H9 (cell line): ENCODE data around the gene TSPAN4. TPM values are rescaled to one million over a fixed set of nuclear protein-coding genes. Genes with fewer than 3 reads are reported as not detected.

Source experiments
- DNase-seq: peaks from one replicate; pipeline ENCODE4 v3.0.0-alpha.2; 2017
- H2AFZ ChIP-seq: one replicate; pipeline ENCODE4 v1.6.1; 2013; ENCODE audit warnings: mild to moderate bottlenecking, low read length, control low read depth, moderate library complexity
- H2AK5ac ChIP-seq: 2 replicates; pipeline ENCODE4 v1.6.1; 2013; ENCODE audit warnings: low read length, control low read depth, mixed read lengths; ENCODE audit not compliant: insufficient read length
- H2BK120ac ChIP-seq: one replicate; pipeline ENCODE4 v1.6.1; 2013; ENCODE audit warnings: low read depth, mild to moderate bottlenecking, low read length, control low read depth, inconsistent platforms; ENCODE audit not compliant: poor library complexity, severe bottlenecking
- H2BK12ac ChIP-seq: 2 replicates; pipeline ENCODE4 v1.6.1; 2013; ENCODE audit warnings: low read length, control low read depth, mixed read lengths, low read depth; ENCODE audit not compliant: insufficient read length
- H2BK15ac ChIP-seq: 2 replicates; pipeline ENCODE4 v1.6.1; 2013; ENCODE audit warnings: low read depth, low read length, control low read depth
- H2BK20ac ChIP-seq: one replicate; pipeline ENCODE4 v1.6.1; 2013; ENCODE audit warnings: low read depth, mild to moderate bottlenecking, low read length, control low read depth, inconsistent platforms; ENCODE audit not compliant: poor library complexity, severe bottlenecking
- H2BK5ac ChIP-seq: 2 replicates; pipeline ENCODE4 v1.6.1; 2013; ENCODE audit warnings: low read length, control low read depth, mixed read lengths; ENCODE audit not compliant: insufficient read length
- H3K14ac ChIP-seq: 2 replicates; pipeline ENCODE4 v1.6.1; 2013; ENCODE audit warnings: low read length, control low read depth; ENCODE audit not compliant: insufficient read depth
- H3K18ac ChIP-seq: 2 replicates; pipeline ENCODE4 v1.6.1; 2013; ENCODE audit warnings: low read depth, mild to moderate bottlenecking, mixed read lengths, low read length, control low read depth; ENCODE audit not compliant: insufficient read length
- H3K23ac ChIP-seq: 2 replicates; pipeline ENCODE4 v1.6.1; 2013; ENCODE audit warnings: low read length, control low read depth, mixed read lengths, low read depth; ENCODE audit not compliant: insufficient read length
- H3K23me2 ChIP-seq: 2 replicates; pipeline ENCODE4 v1.6.1; 2013; ENCODE audit warnings: low read depth, mild to moderate bottlenecking, mixed read lengths, low read length, control low read depth; ENCODE audit not compliant: insufficient read length, poor library complexity, severe bottlenecking
- H3K27ac ChIP-seq: 2 replicates; pipeline ENCODE4 v1.5.1; 2013; ENCODE audit warnings: low read length, control low read depth, mixed read lengths, low read depth; ENCODE audit not compliant: insufficient read length
- H3K27me3 ChIP-seq: 2 replicates; pipeline ENCODE4 v1.6.1; 2013; ENCODE audit warnings: low read length, control low read depth, inconsistent platforms; ENCODE audit not compliant: insufficient read depth
- H3K4ac ChIP-seq: 2 replicates; pipeline ENCODE4 v1.6.1; 2013; ENCODE audit warnings: low read depth, mild to moderate bottlenecking, control low read depth, inconsistent platforms, low read length, moderate library complexity
- H3K4me1 ChIP-seq: 2 replicates; pipeline ENCODE4 v1.6.1; 2013; ENCODE audit warnings: low read length, control low read depth, inconsistent platforms; ENCODE audit not compliant: insufficient read depth
- H3K4me2 ChIP-seq: 2 replicates; pipeline ENCODE4 v1.6.1; 2013; ENCODE audit warnings: low read length, control low read depth, mixed read lengths; ENCODE audit not compliant: insufficient read length, insufficient read depth
- H3K56ac ChIP-seq: 2 replicates; pipeline ENCODE4 v1.6.1; 2013; ENCODE audit warnings: low read depth, mild to moderate bottlenecking, mixed read lengths, low read length, control low read depth; ENCODE audit not compliant: insufficient read length
- H3K79me1 ChIP-seq: 2 replicates; pipeline ENCODE4 v1.6.1; 2013; ENCODE audit warnings: low read depth, mild to moderate bottlenecking, moderate library complexity, low read length, control low read depth, inconsistent platforms; ENCODE audit not compliant: insufficient read depth, poor library complexity, severe bottlenecking
- H3K79me2 ChIP-seq: 2 replicates; pipeline ENCODE4 v1.6.1; 2013; ENCODE audit warnings: low read length, control low read depth, inconsistent platforms; ENCODE audit not compliant: insufficient read depth
- H3K9ac ChIP-seq: 2 replicates; pipeline ENCODE4 v1.6.1; 2013; ENCODE audit warnings: low read length, control low read depth, mixed read lengths; ENCODE audit not compliant: insufficient read length; ENCODE audit errors: extremely low read depth
- H3K9me3 ChIP-seq: one replicate; pipeline ENCODE4 v1.6.1; 2013; ENCODE audit warnings: low read depth, low read length, inconsistent platforms; ENCODE audit not compliant: control insufficient read depth
- H3T11ph ChIP-seq: one replicate; pipeline ENCODE4 v1.6.1; 2013; ENCODE audit warnings: mild to moderate bottlenecking, low read length, control low read depth, inconsistent platforms
- H4K20me1 ChIP-seq: one replicate; pipeline ENCODE4 v1.6.1; 2013; ENCODE audit not compliant: control insufficient read depth, insufficient read length, insufficient read depth
- H4K5ac ChIP-seq: 2 replicates; pipeline ENCODE4 v1.6.1; 2013; ENCODE audit warnings: low read depth, mild to moderate bottlenecking, mixed read lengths, low read length, control low read depth; ENCODE audit not compliant: insufficient read length
- H4K8ac ChIP-seq: replicated peaks from 2 replicates; pipeline ENCODE4 v1.6.1; 2013; ENCODE audit warnings: low read length, control low read depth, mixed read lengths, low read depth; ENCODE audit not compliant: insufficient read length
- H4K91ac ChIP-seq: 2 replicates; pipeline ENCODE4 v1.6.1; 2013; ENCODE audit warnings: low read depth, mild to moderate bottlenecking, moderate library complexity, mixed read lengths, low read length, control low read depth; ENCODE audit not compliant: insufficient read length
- H3K27ac Mint-ChIP-seq, 3 experiments: 2 replicates in 2 of 3; 3 replicates in 1 of 3; pipeline ENCODE4 v1.8.0; 2020 to 2021; ENCODE audit warnings: mixed read lengths in 3 of 3, mild to moderate bottlenecking in 1 of 3, moderate library complexity in 1 of 3
- H3K27me3 Mint-ChIP-seq: 2 replicates; pipeline ENCODE4 v1.8.0; 2021; ENCODE audit warnings: low read depth, mild to moderate bottlenecking, moderate library complexity, mixed read lengths
- H3K36me3 Mint-ChIP-seq, 3 experiments: 2 replicates in 2 of 3; 3 replicates in 1 of 3; pipeline ENCODE4 v1.8.0; 2020 to 2021; ENCODE audit warnings: low read depth in 3 of 3, mixed read lengths in 3 of 3; ENCODE audit not compliant: insufficient read depth in 1 of 3
- H3K4me1 Mint-ChIP-seq, 2 experiments: 2 replicates each; pipeline ENCODE4 v1.8.0; 2020; ENCODE audit warnings: mixed read lengths in 2 of 2
- H3K4me3 Mint-ChIP-seq, 2 experiments: 2 replicates in 1 of 2; 3 replicates in 1 of 2; pipeline ENCODE4 v1.8.0; 2020 to 2021; ENCODE audit warnings: mild to moderate bottlenecking in 2 of 2, mixed read lengths in 2 of 2, moderate library complexity in 1 of 2
- H3K9me3 Mint-ChIP-seq, 2 experiments: 2 replicates in 1 of 2; 3 replicates in 1 of 2; pipeline ENCODE4 v1.8.0; 2020; ENCODE audit warnings: mild to moderate bottlenecking in 2 of 2, mixed read lengths in 2 of 2, moderate library complexity in 1 of 2
- WGBS: extraction: QIAGEN DNeasy Blood & Tissue Kit; methylation state at CpG from one replicate; pipeline ENCODE4 v1.1.7; 2013; ENCODE audit warnings: missing lambda C conversion rate, low lambda C conversion rate, mixed read lengths; ENCODE audit not compliant: insufficient read length; ENCODE audit errors: extremely low coverage; 5-methylcytosine and 5-hydroxymethylcytosine counted together
- total RNA-seq: library from RNA; stranded (reverse); gene quantifications from 2 replicates; pipeline ENCODE4 v1.2.1, GENCODE V29; 2021
- TF ChIP-seq, protein P1 (sequence below): fragments of 200-600 bp; sonication (generic); conservative IDR thresholded peaks from 3 replicates; pipeline ENCODE4 v1.8.0; 2021; ENCODE audit warnings: antibody characterized with exemption, mild to moderate bottlenecking

TSPAN4 gene
- total RNA-seq, 1 experiment from 2014 or later, result 64.6 TPM

DNA sequence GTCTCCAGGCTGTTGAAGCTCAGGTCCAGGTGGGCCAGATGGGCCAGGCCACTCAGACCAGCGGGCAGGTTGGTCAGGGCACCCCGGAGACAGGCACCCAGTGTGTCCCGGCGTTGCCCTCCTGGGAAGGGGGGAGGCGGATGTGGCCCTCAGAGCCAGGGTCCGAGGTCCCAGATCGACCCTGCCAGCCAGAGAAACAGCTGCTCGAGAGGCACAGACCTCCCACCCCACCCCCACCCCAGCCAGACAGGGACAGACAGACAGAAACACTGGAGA lies 39.2 kb upstream of the TSPAN4 start:
- no peak overlapping the region for H4K91ac ChIP-seq
- peaks cover 8 to 13% of the 10 kb centered on the region in 2 experiments for H3K4me1 Mint-ChIP-seq
- no peak overlapping the region for H3K23ac ChIP-seq

More for the DNA sequence above, 39.2 kb upstream of the TSPAN4 start:
- no peaks in the 10 kb centered on the region for H3K9me3 ChIP-seq
- no peaks in the 10 kb centered on the region for H3K4me1 ChIP-seq
- no peak overlapping the region for H2AFZ ChIP-seq
- H3K27me3 Mint-ChIP-seq, result no peaks in the 10 kb centered on the region
- DNase-seq, result no peak
- no peaks in the 10 kb centered on the region for H4K20me1 ChIP-seq
- no peak overlapping the region for H3K27ac Mint-ChIP-seq
- H2BK15ac ChIP-seq, result no peak overlapping the region
- H3K56ac ChIP-seq, result no peak overlapping the region
- 0 out of 5 replicates have a peak overlapping the region, but pooled peaks of 1 of the 2 experiments have one; percentile 64 for H3K4me3 Mint-ChIP-seq
- H3K36me3 Mint-ChIP-seq, result peaks cover 2 to 8% (median 8%) of the 10 kb centered on the region in 3 experiments; a peak in 5 of 7 replicates
- no peak overlapping the region for H3K27ac ChIP-seq
- H2AK5ac ChIP-seq, result no peak overlapping the region
- H3K4ac ChIP-seq, result no peak overlapping the region
- H2BK12ac ChIP-seq, result no peak overlapping the region
- no peak overlapping the region for H2BK20ac ChIP-seq
- no peak overlapping the region for H2BK120ac ChIP-seq
- no peak overlapping the region for H4K8ac ChIP-seq
- no peak overlapping the region for H3K9ac ChIP-seq
- TF ChIP-seq, protein P1, sequence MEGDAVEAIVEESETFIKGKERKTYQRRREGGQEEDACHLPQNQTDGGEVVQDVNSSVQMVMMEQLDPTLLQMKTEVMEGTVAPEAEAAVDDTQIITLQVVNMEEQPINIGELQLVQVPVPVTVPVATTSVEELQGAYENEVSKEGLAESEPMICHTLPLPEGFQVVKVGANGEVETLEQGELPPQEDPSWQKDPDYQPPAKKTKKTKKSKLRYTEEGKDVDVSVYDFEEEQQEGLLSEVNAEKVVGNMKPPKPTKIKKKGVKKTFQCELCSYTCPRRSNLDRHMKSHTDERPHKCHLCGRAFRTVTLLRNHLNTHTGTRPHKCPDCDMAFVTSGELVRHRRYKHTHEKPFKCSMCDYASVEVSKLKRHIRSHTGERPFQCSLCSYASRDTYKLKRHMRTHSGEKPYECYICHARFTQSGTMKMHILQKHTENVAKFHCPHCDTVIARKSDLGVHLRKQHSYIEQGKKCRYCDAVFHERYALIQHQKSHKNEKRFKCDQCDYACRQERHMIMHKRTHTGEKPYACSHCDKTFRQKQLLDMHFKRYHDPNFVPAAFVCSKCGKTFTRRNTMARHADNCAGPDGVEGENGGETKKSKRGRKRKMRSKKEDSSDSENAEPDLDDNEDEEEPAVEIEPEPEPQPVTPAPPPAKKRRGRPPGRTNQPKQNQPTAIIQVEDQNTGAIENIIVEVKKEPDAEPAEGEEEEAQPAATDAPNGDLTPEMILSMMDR, result no peak
- peaks cover 7% of the 10 kb centered on the region for H3K23me2 ChIP-seq
- H2BK5ac ChIP-seq, result no peak overlapping the region
- H3K79me1 ChIP-seq, result no peaks in the 10 kb centered on the region
- H3K9me3 Mint-ChIP-seq, result no peaks in the 10 kb centered on the region
- no peak overlapping the region for H3T11ph ChIP-seq
- H3K27me3 ChIP-seq, result no peaks in the 10 kb centered on the region
- no peaks in the 10 kb centered on the region for H3K79me2 ChIP-seq
- no peak overlapping the region for H4K5ac ChIP-seq
- H3K4me2 ChIP-seq, result no peak overlapping the region
- no CpG with 5 or more reads among the region's 8 CpGs for WGBS
- H3K18ac ChIP-seq, result no peak overlapping the region
- H3K14ac ChIP-seq, result no peak overlapping the region
